NT2/D1 (cell line): Measurements from ENCODE around the gene NPBWR2.

ENCODE experiments used
- YY1 ChIP-seq: IDR thresholded peaks from 2 replicates; pipeline ENCODE4 v1.6.1; 2011; ENCODE audit not compliant: insufficient read length, insufficient read depth
- ZNF274 ChIP-seq: IDR thresholded peaks from 2 replicates; pipeline ENCODE4 v1.6.1; 2011; ENCODE audit warnings: mild to moderate bottlenecking, low read depth, low read length

DNA sequence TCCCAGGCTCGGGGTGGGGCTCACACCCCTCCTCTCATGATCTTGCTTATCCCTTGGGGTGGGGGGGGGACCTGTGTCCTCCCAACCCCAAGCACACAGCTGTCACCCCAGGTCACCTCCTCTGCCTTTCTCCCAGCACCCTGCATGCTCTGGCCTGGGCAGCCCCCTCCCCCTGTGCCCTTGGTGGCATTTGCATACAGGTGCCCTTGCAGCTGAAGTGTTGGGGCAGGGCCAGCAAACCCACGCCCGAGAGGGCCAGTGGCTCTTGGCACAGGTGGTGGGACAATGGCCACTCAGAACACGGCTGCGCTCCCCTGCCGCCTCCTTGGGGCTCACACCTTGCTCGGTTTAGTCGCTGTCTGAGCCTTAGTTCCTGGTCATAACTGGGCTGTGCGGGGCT, 45.5 kb upstream of the NPBWR2 start:
- TF ChIP-seq YY1 (no peak), ZNF274 (no peak)
